K562 (cell line): ENCODE results near the gene ARFGEF2. TPM values are rescaled to one million over a fixed set of nuclear protein-coding genes. Genes with fewer than 3 reads are reported as not detected.

Source experiments
- ATAC-seq: fragments of 200-7000 bp; cut with Tn5 transposase; 3 replicates; pipeline ENCODE4 v1.9.1; 2020; ENCODE audit warnings: moderate library complexity
- BruUV-seq: library from RNA; stranded (reverse); fragments of 400-500 nt; replicated peaks from 2 replicates; lab custom pipeline; 2021; lab: Mats Ljungman, UMichigan
- CTCF ChIA-PET: fragments of 300-600 bp; formaldehyde crosslinking; extraction: SDS; loops from one replicate; lab custom pipeline; 2021; ENCODE audit warnings: low intra/inter-chr PET ratio; lab: Yijun Ruan, JAX
- POLR2A ChIA-PET: fragments of 300-600, 350-650 bp; sonication (Branson Sonifier 250); formaldehyde crosslinking; extraction: SDS; loops from one replicate; lab custom pipeline; 2021; ENCODE audit warnings: antibody characterized with exemption, inconsistent platforms; lab: Yijun Ruan, JAX
- DNase-seq, 4 experiments: peaks; one replicate each; pipeline versions ENCODE4 v3.0.0 to v3.0.0-alpha.2; 2011 to 2018; ENCODE audit warnings: low spot score in 3 of 4, mixed read lengths in 3 of 4; ENCODE audit errors: extremely low read depth in 1 of 4
- FAIRE-seq: peaks from 2 replicates; lab custom pipeline; 2011; peaks lifted over from hg19 to GRCh38; lab: Jason Lieb, UNC
- H2AFZ ChIP-seq: 2 replicates; pipeline ENCODE4 v1.6.0; 2011; ENCODE audit warnings: low read depth, low read length, control low read depth, inconsistent platforms
- H3K27ac ChIP-seq: fragments of 200-600 bp; 3 replicates; pipeline ENCODE4 v1.8.0; 2011; ENCODE audit warnings: low read depth, mild to moderate bottlenecking, control low read depth, inconsistent platforms, low read length, moderate library complexity, mixed read lengths; ENCODE audit errors: extremely low read depth
- H3K27me3 ChIP-seq, 2 experiments: fragments of 300-600 bp in 1 of 2; 2 replicates in 1 of 2; 3 replicates in 1 of 2; pipeline versions ENCODE4 v1.6.0 to v1.8.0; 2011; ENCODE audit warnings: inconsistent platforms in 2 of 2, low read length in 2 of 2, mild to moderate bottlenecking in 1 of 2, mixed read lengths in 1 of 2, moderate library complexity in 1 of 2; ENCODE audit not compliant: control insufficient read depth in 2 of 2, insufficient read depth in 2 of 2
- H3K36me3 ChIP-seq: fragments of 300-600 bp; 3 replicates; pipeline ENCODE4 v1.8.0; 2011; ENCODE audit warnings: mild to moderate bottlenecking, low read length, inconsistent platforms; ENCODE audit not compliant: control insufficient read depth, insufficient read depth
- H3K4me1 ChIP-seq, 2 experiments: fragments of 200-600 bp in 1 of 2; replicated peaks in 1 of 2; 2 replicates in 1 of 2; 3 replicates in 1 of 2; pipeline versions ENCODE4 v1.5.1 to v1.8.0; 2011; ENCODE audit warnings: inconsistent platforms in 2 of 2, low read length in 2 of 2, mild to moderate bottlenecking in 1 of 2, mixed read lengths in 1 of 2, moderate library complexity in 1 of 2; ENCODE audit not compliant: control insufficient read depth in 2 of 2, insufficient read depth in 2 of 2
- H3K4me2 ChIP-seq: 2 replicates; pipeline ENCODE4 v1.6.1; 2011; ENCODE audit warnings: low read length, control low read depth, inconsistent platforms, mixed read lengths; ENCODE audit not compliant: insufficient read depth
- H3K4me3 ChIP-seq: fragments of 200-600 bp; sonication (generic), shearing (Covaris generic); 2 replicates; pipeline ENCODE4 v1.5.1; 2016; ENCODE audit warnings: control low read depth, inconsistent platforms
- H3K79me2 ChIP-seq: fragments of 200-600 bp; 3 replicates; pipeline ENCODE4 v1.8.0; 2011; ENCODE audit warnings: low read length, inconsistent platforms; ENCODE audit not compliant: control insufficient read depth, insufficient read depth
- H3K9ac ChIP-seq, 2 experiments: 2 replicates each; pipeline versions ENCODE4 v1.6.0 to v1.6.1; 2011; ENCODE audit warnings: low read depth in 2 of 2, low read length in 2 of 2, control low read depth in 1 of 2, inconsistent platforms in 1 of 2, mild to moderate bottlenecking in 1 of 2, mixed read lengths in 1 of 2; ENCODE audit not compliant: insufficient read depth in 1 of 2
- H3K9me1 ChIP-seq: one replicate; pipeline ENCODE4 v1.6.0; 2011; ENCODE audit warnings: inconsistent platforms, mild to moderate bottlenecking, low read length, moderate library complexity; ENCODE audit not compliant: control insufficient read depth, insufficient read depth
- H3K9me3 ChIP-seq: replicated peaks from 2 replicates; pipeline ENCODE4 v1.5.1; 2011; ENCODE audit warnings: low read depth, low read length, inconsistent platforms; ENCODE audit not compliant: control insufficient read depth, insufficient read depth
- H4K20me1 ChIP-seq: replicated peaks from 2 replicates; pipeline ENCODE4 v1.6.1; 2011; ENCODE audit warnings: low read length, inconsistent platforms, mixed read lengths; ENCODE audit not compliant: control insufficient read depth, insufficient read depth
- HLTF ChIP-seq: fragments of 450-650 bp; IDR thresholded peaks from 2 replicates; pipeline ENCODE4 v1.6.1; 2016
- U2AF1 ChIP-seq: fragments of 200-400 bp; formaldehyde crosslinking; optimal IDR thresholded peaks from 2 replicates; pipeline ENCODE3; 2017; ENCODE audit warnings: mild to moderate bottlenecking, low read depth, low read length, moderate library complexity
- ZBTB11 ChIP-seq, 3 experiments: fragments of 200-800 bp in 1 of 3; fragments of 250-450 bp in 1 of 3; fragments of 450-650 bp in 1 of 3; sonication (Bioruptor Pico) in 1 of 3; sonication (Bioruptor generic) in 1 of 3; formaldehyde crosslinking in 1 of 3; IDR thresholded peaks; 2 replicates each; pipeline versions ENCODE4 v1.6.1 to v1.8.0; 2016 to 2022; ENCODE audit warnings: mild to moderate bottlenecking in 2 of 3, missing genetic modification characterization in 2 of 3, missing compliant biosample characterization in 1 of 3, moderate library complexity in 1 of 3
- WGBS: fragments of 100-300 bp; shearing (Covaris generic); methylation state at CpG from one replicate; pipeline ENCODE4 v1.1.6; 2016; ENCODE audit warnings: low coverage, mixed read lengths; ENCODE audit not compliant: insufficient coverage; ENCODE audit errors: missing lambda C conversion rate; 5-methylcytosine and 5-hydroxymethylcytosine counted together
- in situ Hi-C: fragments of 300-500 bp; cut with MboI; formaldehyde crosslinking; loops from 4 replicates; pipeline ENCODE4 v1.15.0; 2018; ENCODE audit warnings: inconsistent platforms, mixed read lengths
- intact Hi-C: fragments of 100-400 bp; cut with micrococcal nuclease; formaldehyde crosslinking; loops from 2 replicates; pipeline ENCODE4 v1.14.2; 2022
- polyA plus RNA-seq, 8 experiments: library from polyadenylated mRNA; depleted of rRNA in 4 of 8; stranded (reverse) in 5 of 8; unstranded in 3 of 8; fragments of >200 nt; fragmentation: Nextera tagmentation in 2 of 8; fragmentation: Illumina TruSeq in 1 of 8; extraction: Ambion mirVana in 2 of 8; extraction: Trizol in 1 of 8; gene quantifications; 2 replicates each; pipeline versions ENCODE4 v1.2.1 to v1.2.3, GENCODE V29; 2011 to 2014; ENCODE audit warnings: inconsistent platforms in 1 of 8, missing spikeins in 1 of 8
- total RNA-seq, 7 experiments: library from RNA; depleted of rRNA in 6 of 7; stranded (reverse); fragments of >200 nt in 6 of 7; fragmentation: Illumina TruSeq in 2 of 7; extraction: Trizol in 2 of 7; gene quantifications; 2 replicates each; pipeline versions ENCODE4 v1.2.1 to v1.2.3, GENCODE V29; 2011 to 2021; ENCODE audit warnings: low replicate concordance in 1 of 7

Gene ARFGEF2
- total and polyA plus RNA-seq, 9 of the 15 experiments (the other 6 are each of a cell fraction or from before 2014, with no cell fraction given) = 4.2 to 18.8 (median 13.7) TPM

DNA sequence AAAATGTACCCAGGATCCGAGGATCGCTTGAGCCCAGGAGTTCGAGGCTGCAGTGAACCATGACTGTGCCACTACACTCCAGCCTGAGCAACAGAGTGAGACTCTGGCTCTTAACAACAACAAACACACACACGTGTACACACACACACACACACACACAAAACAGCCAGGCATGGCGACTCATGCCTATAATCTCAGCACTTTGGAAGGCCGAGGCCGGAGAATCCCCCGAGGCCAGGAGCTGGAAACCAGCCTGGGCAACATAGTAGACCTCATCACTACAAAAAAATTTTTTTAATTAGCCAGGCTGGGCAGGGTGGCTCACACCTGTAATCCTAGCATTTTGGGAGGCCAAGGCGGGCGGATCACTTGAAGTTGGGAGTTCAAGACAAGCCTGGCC, 23.3 kb upstream of the ARFGEF2 start:
- no peaks in the 10 kb centered on the region for H4K20me1 ChIP-seq
- no peak overlapping the region for H3K4me3 ChIP-seq
- POLR2A ChIA-PET = interaction anchor here (0.7 kb wide), 1 partner anchor 237 kb away, joined by 3 read pairs; no protein-coding TSS in a partner anchor

More for the DNA sequence above, 23.3 kb upstream of the ARFGEF2 start:
- Histone ChIP-seq H2AFZ (no peak overlapping the region), H3K9me1 (no peaks in the 10 kb centered on the region), H3K9me3 (no peaks in the 10 kb centered on the region), H3K79me2 (no peaks in the 10 kb centered on the region), H3K36me3 (no peaks in the 10 kb centered on the region), H3K27ac (no peak overlapping the region), H3K9ac (no peak overlapping the region), H3K4me2 (no peak overlapping the region), H3K27me3 (peaks cover 23 to 31% of the 10 kb centered on the region in 2 experiments), H3K4me1 (no peaks in the 10 kb centered on the region)
- CTCF ChIA-PET = no interaction called here
- under 1% methylated on average over 10 of the region's 10 CpGs for WGBS
- BruUV-seq = no TSS peak
- no peak for ATAC-seq
- no peak for FAIRE-seq
- TF ChIP-seq HLTF = no peak
- TF ChIP-seq U2AF1 = no peak
- peak in 1 of 3 experiments; percentile 34; a peak in 1 of 6 replicates for TF ChIP-seq ZBTB11 (CRISPR knock-in tag; IDR thresholded peaks at IDR 0.05)
- intact Hi-C loops = no loop called here
- in situ Hi-C loops = no loop called here
- DNase-seq = no peak
